Measurements from ENCODE around the gene PRUNE1.

The PRUNE1 gene

DNA sequence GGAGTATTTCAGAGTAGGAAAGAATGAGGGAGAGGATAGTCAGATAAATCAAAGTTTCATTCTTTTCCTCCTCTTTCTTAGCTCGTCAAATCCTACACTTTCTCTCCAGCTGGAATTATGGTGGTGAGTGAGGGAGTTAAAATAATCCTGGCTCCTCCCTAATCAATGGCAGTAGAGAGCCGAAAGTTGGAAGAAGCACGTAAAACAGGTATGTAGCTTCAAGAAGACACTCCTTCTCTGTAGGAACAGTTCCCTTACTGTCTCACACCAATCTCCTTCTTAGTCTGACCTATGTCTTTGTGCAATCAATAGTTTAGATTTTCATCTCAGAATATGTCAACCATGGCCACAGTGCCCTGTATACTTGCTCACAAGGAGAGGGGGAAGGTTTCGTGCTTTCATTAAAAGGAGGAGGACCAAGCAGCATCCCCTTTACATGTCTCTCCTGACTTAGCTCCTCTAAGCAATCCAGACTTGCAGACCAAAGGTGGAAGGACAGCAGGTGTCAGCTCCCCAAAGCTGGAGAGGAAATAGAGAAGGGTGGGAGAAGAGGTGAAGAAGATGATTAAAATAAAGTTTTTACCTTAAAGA is 2.4 kb upstream of the PRUNE1 start:
- no peak for DNase-seq (ENCODE audit: low read depth, low spot score)

DNA sequence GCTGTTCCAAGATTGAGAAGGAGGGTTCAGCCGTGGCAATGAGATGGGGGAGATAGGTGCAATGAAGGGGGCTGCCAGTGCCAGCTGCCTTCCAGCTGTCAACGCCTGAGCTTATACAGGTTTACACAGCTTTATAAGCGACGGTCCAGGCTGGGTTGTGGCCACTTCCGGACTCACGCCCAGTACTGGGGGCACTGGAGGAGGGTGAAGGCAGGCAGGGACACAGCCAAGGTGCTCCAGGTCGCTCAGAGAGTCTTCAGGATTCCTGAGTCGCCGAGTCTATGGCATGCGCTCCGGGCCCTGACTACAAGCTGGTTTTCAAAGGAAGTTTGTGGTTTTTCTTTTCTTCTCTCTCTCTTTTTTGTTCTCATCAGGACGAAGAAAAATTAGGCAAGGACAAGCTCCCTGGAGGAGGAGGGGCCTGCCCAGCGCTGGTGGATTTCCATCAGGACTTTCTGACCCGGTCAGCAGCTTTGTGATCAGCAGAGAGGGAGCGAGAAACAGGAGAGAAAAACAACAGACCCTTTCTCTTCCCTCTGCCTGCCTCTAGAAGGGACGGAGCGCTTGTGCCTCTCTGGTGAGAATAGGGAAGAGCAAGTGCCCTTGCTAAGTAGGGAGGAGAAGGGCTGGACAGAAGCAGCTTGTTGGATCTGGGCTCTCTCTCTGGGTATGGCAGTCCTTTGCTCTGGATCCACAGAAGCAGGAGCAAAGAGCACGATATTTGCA is 1.8 kb upstream of the PRUNE1 start, which contains the start of gene MINDY1:
TSS of gene MINDY1 (minus strand) at position 576 of the 726 bp plus-strand sequence. CDS start 4,285 bp downstream, outside the sequence.
- no peak for DNase-seq (ENCODE audit: low read depth, low spot score)

DNA sequence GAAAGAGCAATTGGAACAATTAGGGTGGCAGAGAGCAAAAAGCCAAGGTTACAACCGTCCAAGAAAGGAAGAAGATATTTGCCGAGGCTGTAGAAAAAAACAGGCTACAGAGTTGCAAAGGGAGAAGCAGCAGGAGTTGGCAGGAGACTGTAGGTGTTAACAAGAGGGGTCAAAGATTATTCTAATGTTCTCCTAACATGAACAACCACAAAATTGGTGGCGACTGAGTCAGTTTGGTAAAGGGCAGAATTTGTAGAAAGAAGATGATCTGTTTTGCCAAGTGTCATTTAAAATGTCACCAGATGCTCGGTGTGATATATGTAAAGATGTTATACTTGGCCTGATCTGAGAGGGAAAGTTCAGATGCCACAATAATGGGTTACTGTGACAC is 401 bp upstream of the PRUNE1 start:
- no peak for DNase-seq (ENCODE audit: low read depth, low spot score)

DNA sequence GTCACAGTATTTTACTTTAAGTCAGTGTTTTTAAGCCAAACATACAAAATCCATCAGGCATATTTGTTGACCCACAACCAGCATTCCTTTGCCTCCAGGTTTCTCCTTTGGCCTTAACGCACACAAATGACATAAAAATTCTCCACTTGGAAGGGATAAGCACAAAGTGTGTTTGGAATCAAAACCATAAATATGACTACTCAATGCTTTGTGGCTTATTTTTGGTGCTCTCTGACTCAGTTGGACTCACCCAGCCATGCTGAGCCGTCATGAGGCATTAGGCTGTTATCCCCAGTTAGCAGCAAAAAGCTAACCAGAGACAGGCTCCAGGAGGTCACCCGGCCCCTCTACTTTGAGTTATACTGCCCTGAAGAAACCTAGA is 948 bp downstream of the PRUNE1 start:
- DNase-seq (ENCODE audit: low read depth, low spot score), result no peak

DNA sequence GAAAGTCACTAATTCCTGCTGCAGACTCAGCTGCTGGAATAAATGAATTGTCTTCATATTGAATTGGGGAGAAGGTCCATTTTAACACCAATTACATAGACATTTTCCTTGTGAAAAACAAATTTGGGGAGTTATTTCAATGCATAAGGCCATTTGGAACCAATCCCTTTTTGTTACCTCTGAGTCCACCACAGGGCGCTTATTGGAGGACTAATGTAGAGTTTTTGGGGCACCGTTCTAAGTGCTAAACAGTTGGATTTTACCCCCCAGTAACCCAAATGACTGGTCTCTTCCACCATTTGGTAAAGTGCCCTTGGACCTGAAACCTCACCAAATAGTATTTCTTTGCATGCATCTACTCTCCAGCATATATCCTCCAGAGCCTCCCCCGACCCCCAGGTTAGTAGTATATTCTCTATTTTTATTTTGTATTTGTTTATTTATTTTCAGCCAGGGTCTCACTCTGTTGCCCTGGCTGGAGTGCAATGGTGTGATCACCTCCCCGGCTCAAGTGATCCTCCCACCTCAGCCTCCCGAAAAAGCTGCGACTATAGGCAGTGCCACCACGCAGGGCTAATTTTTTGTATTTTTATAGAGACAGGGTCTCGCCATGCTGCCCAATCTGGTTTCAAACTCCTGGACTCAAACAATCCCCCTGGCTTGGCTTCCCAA is 1.6 kb downstream of the PRUNE1 start:
- DNase-seq (ENCODE audit: low read depth, low spot score), result no peak

DNA sequence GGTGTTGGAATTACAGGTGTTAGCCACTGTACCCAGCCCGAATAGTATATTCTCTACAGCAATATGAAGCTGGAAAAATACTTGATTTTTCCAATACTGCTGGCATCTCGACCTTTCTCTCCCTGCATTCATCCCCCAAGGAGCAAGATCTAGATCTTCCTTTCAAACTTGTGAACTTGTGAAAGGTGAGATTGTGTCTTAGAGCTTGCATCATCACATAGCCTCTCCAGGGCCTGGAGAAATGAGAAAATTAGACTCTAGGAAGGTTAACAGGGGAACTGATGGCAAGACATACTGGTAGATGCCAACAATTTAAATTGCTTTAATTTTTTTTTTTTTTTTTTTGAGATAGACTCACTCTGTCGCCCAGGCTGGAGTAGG is 2.1 kb downstream of the PRUNE1 start:
- no peak for DNase-seq (ENCODE audit: low read depth, low spot score)

DNA sequence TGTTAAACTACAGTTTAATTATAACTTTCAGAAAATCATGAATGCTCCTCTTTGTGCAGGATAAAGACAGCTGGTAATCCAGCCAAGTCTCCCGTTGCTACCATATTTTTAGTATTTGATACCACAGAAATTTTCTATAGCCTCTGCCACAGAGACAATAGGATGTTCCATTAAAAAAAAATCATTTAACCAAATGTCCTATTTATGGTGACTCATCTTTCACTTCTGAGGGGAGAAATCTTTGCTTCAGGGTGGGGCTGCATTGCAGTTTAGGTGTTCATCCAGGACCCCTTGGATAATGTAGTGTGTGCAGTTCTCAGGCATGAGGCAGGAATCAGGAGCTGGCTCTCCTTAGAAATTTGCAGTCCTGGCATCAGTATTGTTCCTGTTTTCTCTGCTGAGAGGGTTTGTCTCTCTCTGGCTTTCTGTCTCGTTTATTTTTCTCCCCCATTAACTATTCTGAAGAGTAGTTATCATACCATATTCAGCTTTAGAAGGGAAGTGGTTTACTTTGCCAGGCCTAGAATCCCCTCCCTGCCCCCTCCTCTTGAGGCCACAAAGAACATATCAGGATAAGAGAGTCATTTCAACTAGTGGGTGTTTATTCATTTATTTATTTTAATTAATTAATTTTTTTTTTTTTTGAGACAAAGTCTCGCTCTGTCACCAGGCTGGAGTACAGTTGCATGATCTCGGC is 3.1 kb downstream of the PRUNE1 start:
- DNase-seq (ENCODE audit: low read depth, low spot score), result no peak

DNA sequence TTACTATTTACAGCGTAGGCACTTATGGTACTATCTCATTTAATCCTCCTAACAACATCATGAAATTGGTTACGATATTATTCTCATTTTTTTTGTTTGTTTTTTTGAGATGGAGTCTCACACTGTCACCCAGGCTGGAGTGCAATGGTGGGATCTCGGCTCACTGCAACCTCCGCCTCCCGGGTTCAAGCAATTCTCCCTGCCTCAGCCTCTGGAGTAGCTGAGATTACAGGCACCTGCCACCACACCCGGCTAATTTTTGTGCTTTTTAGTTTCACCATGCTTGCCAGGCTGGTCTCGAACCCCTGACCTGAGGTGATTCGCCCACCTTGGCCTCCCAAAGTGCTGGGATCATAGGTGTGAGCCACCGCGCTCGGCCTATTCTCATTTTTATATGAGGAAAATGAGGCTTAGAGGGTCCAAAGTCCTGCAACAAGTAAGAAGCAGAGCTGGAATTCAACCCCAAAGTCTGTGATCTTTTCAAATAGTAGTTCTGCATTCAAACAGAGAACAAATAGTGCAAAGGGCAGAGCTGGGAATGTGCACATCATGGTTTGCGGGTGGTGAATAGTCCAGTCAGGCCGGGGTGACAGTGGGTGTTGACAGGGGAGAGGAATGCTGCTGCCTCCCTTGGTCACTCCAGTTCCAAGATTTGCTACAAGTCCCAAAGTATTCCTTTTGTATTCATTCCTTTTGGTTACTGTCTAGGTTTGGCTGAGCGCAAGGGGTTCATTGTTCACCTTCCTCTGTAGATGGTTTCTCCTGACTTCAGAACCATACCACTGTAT is 4.6 kb downstream of the PRUNE1 start:
- DNase-seq (ENCODE audit: low read depth, low spot score), result no peak

DNA sequence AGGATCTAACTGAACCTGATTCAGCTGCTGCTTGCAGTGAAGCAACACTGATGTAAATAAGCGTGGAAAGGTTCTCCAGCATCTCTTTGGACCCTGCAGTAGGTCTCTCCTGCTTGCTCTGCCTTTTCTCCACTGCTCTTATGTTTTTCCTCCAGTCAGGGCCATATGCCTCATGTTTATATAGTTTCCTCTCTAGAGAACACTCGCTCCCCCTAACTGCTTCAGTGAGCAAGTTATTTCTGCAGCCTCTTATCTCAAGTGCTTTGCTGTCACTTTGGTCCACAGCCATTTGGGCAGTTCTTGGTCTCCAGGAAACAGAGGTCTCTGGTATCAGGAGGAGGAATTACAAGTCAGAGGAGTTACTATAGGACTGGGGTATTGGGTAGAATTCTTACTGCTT is 5.3 kb downstream of the PRUNE1 start:
- no peak for DNase-seq (ENCODE audit: low read depth, low spot score)

DNA sequence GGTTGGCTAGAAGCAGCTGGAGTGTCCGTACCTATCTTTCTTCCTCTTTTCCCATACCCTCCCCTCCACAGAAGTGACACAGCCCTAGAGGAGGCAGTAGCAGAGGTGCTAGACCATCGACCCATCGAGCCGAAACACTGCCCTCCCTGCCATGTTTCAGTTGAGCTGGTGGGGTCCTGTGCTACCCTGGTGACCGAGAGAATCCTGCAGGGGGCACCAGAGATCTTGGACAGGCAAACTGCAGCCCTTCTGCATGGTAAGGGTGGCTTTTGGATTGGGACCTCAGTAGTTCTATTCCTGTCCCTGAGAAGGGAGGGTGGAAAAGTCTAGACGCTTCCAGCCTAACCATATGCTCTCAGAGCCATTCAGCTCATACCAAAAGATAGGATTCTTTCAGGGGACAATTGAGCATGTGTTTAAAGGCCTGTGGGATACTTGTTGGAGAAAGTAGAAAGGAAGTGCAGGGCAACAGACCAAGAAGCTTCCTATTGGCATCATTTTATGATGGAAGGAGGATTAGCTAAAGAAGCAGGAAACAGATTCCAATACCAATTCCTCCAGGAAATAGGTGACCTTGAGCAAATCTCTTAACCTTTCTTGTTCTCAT is 16.4 kb downstream of the PRUNE1 start:
- DNase-seq (ENCODE audit: low read depth, low spot score), result peak; percentile 70

DNA sequence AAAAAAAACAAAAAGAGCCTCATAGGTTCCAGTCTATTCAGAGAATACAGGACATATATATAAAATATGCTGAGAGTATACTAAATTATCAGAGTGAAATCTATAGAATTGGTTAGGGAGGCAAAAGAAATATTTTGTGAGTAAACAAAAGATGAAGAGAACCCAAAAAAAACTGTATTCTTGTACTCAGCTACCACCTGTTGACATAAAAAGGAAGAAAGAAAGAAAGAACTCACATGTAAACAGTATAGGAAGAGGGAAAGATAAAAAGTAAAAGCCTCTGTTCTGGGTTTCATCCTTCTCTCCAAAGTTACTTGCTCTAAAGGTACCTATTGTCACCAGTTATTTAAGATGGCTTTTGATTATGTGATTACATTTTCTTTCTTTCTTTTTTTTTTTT is 18.2 kb downstream of the PRUNE1 start:
- DNase-seq (ENCODE audit: low read depth, low spot score), result no peak

DNA sequence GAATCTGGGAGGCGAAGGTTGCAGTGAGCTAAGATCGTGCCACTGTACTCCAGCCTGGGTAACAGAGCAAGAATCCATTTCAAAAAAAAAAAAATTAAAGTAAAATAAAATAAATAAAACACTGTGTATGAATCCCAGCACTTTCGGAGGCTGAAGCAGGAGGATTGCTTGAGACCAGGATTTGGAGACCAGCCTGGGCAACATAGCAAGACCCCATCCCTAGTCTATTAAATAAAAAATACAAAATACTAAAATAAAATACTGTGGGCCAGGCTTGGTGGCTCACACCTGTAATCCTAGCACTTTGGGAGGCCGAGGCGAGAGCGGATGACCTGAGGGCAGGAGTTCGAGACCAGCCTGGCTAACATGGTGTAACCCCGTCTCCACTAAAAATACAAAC is 23.9 kb downstream of the PRUNE1 start:
- no peak for DNase-seq (ENCODE audit: low read depth, low spot score)

DNA sequence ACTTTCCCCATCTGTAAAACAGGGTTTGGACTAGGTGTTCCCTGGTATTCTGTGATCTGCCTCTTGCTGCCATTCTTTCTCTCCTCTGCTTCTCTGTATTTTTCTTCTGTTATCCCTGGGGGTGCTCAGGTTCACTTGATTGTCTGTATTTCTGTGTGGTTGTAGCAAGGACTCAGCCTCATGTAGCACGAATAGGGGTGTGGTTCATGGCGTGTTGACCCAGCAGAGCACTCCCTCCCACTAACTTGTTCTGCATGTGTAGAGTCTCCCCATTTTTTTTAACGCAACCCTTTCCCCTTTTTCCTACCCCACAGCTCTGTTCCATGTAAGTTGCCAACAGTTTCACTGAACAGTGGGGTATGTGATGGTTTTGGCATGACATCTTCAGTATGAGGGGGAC is 26.9 kb downstream of the PRUNE1 start:
- no peak for DNase-seq (ENCODE audit: low read depth, low spot score)

DNA sequence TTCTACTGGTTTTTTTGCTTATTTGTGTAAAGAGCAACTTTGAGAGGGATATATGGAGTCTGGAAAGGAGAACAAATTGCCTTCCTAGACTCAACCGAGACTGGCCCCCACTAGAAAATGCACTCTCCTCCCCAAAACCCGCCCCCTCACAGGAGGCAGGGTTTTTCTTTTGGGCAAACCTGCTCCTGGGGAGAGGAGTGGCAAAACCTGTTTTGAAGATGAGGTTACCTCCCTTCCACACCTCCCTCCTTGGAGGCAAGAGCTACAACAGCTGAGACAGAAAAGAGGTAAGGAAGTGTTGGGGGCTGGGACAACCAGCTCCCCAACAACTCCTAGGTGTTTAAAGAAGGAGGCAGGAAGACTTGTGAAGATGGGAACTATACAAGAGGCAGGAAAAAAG is 28.1 kb downstream of the PRUNE1 start, which contains the start of gene BNIPL:
TSS of gene BNIPL (plus strand) at position 231 of the 400 bp plus-strand sequence. CDS start at position 371, 140 bp downstream.
- no peak for DNase-seq (ENCODE audit: low read depth, low spot score)

DNA sequence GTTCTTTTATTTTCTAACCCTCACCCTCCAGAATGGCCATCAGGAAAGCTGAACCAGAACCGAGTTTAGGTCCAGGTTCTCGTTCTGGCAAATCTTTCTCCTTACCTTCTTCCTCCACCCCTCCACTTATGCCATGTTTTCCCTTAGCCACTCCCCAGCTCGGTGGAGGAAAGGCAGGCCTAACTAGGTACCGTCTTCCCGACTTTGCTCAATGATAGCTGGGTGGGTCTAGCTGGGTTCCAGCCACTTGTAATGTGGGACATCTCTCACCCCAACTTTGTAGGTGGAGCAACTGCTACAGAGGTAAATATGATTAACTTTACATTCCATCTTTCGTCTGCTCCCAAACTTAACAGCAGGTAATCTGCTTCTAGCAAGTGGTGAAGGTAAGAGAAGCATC is 28.8 kb downstream of the PRUNE1 start:
- no peak for DNase-seq (ENCODE audit: low read depth, low spot score)

DNA sequence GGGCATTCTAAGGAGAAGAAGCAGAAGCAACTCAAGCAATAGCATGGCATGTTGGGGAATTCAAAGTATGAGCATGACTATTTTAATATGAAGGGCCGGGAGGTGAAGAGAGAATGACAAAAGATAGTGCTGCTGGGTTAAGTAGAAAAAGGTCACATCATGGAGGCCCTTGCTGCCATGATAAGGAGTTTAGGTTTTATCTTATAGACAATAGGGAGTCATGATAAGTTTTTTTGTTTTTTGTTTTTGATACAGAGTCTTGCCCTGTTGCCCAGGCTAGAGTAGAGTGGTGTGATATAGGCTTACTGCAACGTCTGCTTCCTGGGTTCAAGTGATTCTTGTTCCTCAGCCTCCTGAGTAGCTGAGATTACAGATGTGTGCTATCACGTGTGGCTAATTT is 31.3 kb downstream of the PRUNE1 start:
- DNase-seq (ENCODE audit: low read depth, low spot score), result no peak

DNA sequence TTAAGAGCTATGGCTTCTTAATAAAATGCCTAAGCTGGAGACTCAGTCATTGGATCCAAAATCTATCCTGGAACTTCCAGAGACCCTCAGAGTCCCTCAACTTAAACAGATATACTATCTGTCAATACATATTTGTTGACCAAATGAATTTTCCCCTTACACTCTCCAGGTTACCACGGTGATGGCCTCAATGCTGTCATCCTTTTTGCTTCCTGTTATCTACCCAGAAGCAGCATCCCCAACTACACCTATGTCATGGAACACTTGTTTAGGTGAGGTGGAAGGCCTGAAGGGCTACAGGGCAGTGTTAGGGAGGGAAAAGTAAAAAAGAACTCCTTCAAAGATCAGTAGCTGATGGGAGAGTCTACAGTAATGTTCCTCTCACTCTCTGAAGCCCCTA is 34.9 kb downstream of the PRUNE1 start:
- no peak for DNase-seq (ENCODE audit: low read depth, low spot score)

DNA sequence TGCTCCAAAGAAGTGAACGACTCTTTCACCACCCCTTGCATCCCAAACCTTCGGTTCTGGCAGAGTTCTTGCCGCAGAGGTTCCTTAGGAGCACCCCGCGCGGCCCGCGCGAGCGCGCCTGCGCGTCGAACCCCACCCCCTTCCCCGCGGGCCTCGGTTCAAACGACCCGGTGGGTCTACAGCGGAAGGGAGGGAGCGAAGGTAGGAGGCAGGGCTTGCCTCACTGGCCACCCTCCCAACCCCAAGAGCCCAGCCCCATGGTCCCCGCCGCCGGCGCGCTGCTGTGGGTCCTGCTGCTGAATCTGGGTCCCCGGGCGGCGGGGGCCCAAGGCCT is 39.3 kb downstream of the PRUNE1 start, which contains the start of gene C1orf56:
TSS of gene C1orf56 (plus strand) at position 161 of the 334 bp plus-strand sequence. CDS start at position 258, 97 bp downstream.
- no peak for DNase-seq (ENCODE audit: low read depth, low spot score)

DNA sequence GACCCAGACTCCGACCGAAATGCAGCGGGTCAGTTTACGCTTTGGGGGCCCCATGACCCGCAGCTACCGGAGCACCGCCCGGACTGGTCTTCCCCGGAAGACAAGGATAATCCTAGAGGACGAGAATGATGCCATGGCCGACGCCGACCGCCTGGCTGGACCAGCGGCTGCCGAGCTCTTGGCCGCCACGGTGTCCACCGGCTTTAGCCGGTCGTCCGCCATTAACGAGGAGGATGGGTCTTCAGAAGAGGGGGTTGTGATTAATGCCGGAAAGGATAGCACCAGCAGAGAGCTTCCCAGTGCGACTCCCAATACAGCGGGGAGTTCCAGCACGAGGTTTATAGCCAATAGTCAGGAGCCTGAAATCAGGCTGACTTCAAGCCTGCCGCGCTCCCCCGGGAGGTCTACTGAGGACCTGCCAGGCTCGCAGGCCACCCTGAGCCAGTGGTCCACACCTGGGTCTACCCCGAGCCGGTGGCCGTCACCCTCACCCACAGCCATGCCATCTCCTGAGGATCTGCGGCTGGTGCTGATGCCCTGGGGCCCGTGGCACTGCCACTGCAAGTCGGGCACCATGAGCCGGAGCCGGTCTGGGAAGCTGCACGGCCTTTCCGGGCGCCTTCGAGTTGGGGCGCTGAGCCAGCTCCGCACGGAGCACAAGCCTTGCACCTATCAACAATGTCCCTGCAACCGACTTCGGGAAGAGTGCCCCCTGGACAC is 39.8 kb downstream of the PRUNE1 start:
- no peak for DNase-seq (ENCODE audit: low read depth, low spot score)

DNA sequence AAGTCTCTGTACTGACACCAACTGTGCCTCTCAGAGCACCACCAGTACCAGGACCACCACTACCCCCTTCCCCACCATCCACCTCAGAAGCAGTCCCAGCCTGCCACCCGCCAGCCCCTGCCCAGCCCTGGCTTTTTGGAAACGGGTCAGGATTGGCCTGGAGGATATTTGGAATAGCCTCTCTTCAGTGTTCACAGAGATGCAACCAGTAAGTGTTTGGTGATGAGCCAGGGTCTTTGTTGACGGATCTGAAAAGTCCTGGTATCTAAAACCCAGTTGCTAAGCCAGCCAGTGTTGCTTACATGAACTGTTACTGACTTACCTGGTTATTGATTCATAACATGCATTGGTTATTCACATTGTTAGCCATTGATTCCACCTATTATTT is 40.4 kb downstream of the PRUNE1 start:
- DNase-seq (ENCODE audit: low read depth, low spot score), result no peak

Measured in activated naive CD8-positive, alpha-beta T cell treated with anti-CD3 and anti-CD28 coated beads, Interleukin-2, amount 50 U/mL, for 16 hours (primary cell).